ENCODE data around the gene TRPM5. TPM values are rescaled to one million over a fixed set of nuclear protein-coding genes. Genes with fewer than 3 reads are reported as not detected.

Gene TRPM5
- total RNA-seq, 2 experiments from 2014 or later = not detected

- Histone ChIP-seq H3K4me3 (ENCODE audit: low read depth, low read length, poor library complexity, severe bottlenecking) (no peak overlapping the region), H3K4me2 (ENCODE audit: low read length) (no peak overlapping the region), H3K4me1 (ENCODE audit: insufficient read depth, low read length, poor library complexity, severe bottlenecking) (no peaks in the 10 kb centered on the region), H4K20me1 (ENCODE audit: insufficient read depth, low read length) (no peaks in the 10 kb centered on the region), H3K36me3 (ENCODE audit: insufficient read depth, low read length) (no peaks in the 10 kb centered on the region), H3K9me2 (ENCODE audit: insufficient read depth, low read length) (no peaks in the 10 kb centered on the region), H3K79me2 (ENCODE audit: insufficient read depth, low read depth, low read length) (no peaks in the 10 kb centered on the region), H3K27ac (ENCODE audit: low read depth, low read length, poor library complexity, severe bottlenecking) (no peak overlapping the region), H3K9me3 (ENCODE audit: low read length) (peaks cover 15% of the 10 kb centered on the region), H2AFZ (ENCODE audit: low read length) (no peak overlapping the region)
- CTCF ChIA-PET (ENCODE audit: unreplicated experiment) = no interaction called here
- no peak for DNase-seq (ENCODE audit: low spot score)
- POLR2A ChIA-PET = interaction anchor here (0.7 kb wide), 1 partner anchor 8 kb away, joined by 3 read pairs; no protein-coding TSS in a partner anchor
- BruUV-seq (replicated peaks) = no TSS peak
- TF ChIP-seq EZH2phosphoT487 (IDR thresholded peaks at IDR 0.05; ENCODE audit: borderline replicate concordance, low read depth, low read length) (no peak), CTCF (conservative IDR thresholded peaks at IDR 0.05; ENCODE audit: low read length) (no peak)
- intact Hi-C loops (cut with micrococcal nuclease; ENCODE audit: unreplicated experiment) = no loop called here
These were observed 38.4 kb upstream of the TRPM5 start for GRCh38 chr11:2482745-2483144.

GRCh38 chr11:2482204-2482603 lies 37.9 kb upstream of the TRPM5 start:
- intact Hi-C loops (cut with micrococcal nuclease; ENCODE audit: unreplicated experiment) = no loop called here
- no peaks in the 10 kb centered on the region for H4K20me1 ChIP-seq (ENCODE audit: insufficient read depth, low read length)
- no peaks in the 10 kb centered on the region for H3K36me3 ChIP-seq (ENCODE audit: insufficient read depth, low read length)
- ChIA-PET POLR2A (interaction anchor here (0.7 kb wide), 1 partner anchor 9 kb away, joined by 3 read pairs; no protein-coding TSS in a partner anchor), CTCF (ENCODE audit: unreplicated experiment) (no interaction called here)
- no peaks in the 10 kb centered on the region for H3K4me1 ChIP-seq (ENCODE audit: insufficient read depth, low read length, poor library complexity, severe bottlenecking)
- no peak for TF ChIP-seq CTCF (conservative IDR thresholded peaks at IDR 0.05; ENCODE audit: low read length)
- TF ChIP-seq EZH2phosphoT487 (IDR thresholded peaks at IDR 0.05; ENCODE audit: borderline replicate concordance, low read depth, low read length) = no peak
- no peak overlapping the region for H2AFZ ChIP-seq (ENCODE audit: low read length)
- H3K79me2 ChIP-seq (ENCODE audit: insufficient read depth, low read depth, low read length) = no peaks in the 10 kb centered on the region
- H3K9me3 ChIP-seq (ENCODE audit: low read length) = peaks cover 10% of the 10 kb centered on the region; the same call in 1 of the 2 replicates
- no peak overlapping the region for H3K4me2 ChIP-seq (ENCODE audit: low read length)
- no TSS peak for BruUV-seq (replicated peaks)
- H3K4me3 ChIP-seq (ENCODE audit: low read depth, low read length, poor library complexity, severe bottlenecking) = no peak overlapping the region
- DNase-seq (ENCODE audit: low spot score) = no peak
- H3K27ac ChIP-seq (ENCODE audit: low read depth, low read length, poor library complexity, severe bottlenecking) = no peak overlapping the region
- no peaks in the 10 kb centered on the region for H3K9me2 ChIP-seq (ENCODE audit: insufficient read depth, low read length)

GRCh38 chr11:2481253-2481652 lies 36.9 kb upstream of the TRPM5 start:
- no peaks in the 10 kb centered on the region for H3K9me2 ChIP-seq (ENCODE audit: insufficient read depth, low read length)
- H3K4me2 ChIP-seq (ENCODE audit: low read length) = no peak overlapping the region
- ChIA-PET CTCF (ENCODE audit: unreplicated experiment) (no interaction called here), POLR2A (no interaction called here)
- BruUV-seq (replicated peaks) = no TSS peak
- no peak overlapping the region for H2AFZ ChIP-seq (ENCODE audit: low read length)
- H3K4me1 ChIP-seq (ENCODE audit: insufficient read depth, low read length, poor library complexity, severe bottlenecking) = no peaks in the 10 kb centered on the region
- no peaks in the 10 kb centered on the region for H4K20me1 ChIP-seq (ENCODE audit: insufficient read depth, low read length)
- intact Hi-C loops (cut with micrococcal nuclease; ENCODE audit: unreplicated experiment) = no loop called here
- no peak for TF ChIP-seq EZH2phosphoT487 (IDR thresholded peaks at IDR 0.05; ENCODE audit: borderline replicate concordance, low read depth, low read length)
- no peak for TF ChIP-seq CTCF (conservative IDR thresholded peaks at IDR 0.05; ENCODE audit: low read length)
- no peaks in the 10 kb centered on the region for H3K79me2 ChIP-seq (ENCODE audit: insufficient read depth, low read depth, low read length)
- H3K4me3 ChIP-seq (ENCODE audit: low read depth, low read length, poor library complexity, severe bottlenecking) = no peak overlapping the region
- H3K9me3 ChIP-seq (ENCODE audit: low read length) = peaks cover 5% of the 10 kb centered on the region; the same call in 1 of the 2 replicates
- DNase-seq (ENCODE audit: low spot score) = no peak
- H3K27ac ChIP-seq (ENCODE audit: low read depth, low read length, poor library complexity, severe bottlenecking) = no peak overlapping the region
- H3K36me3 ChIP-seq (ENCODE audit: insufficient read depth, low read length) = no peaks in the 10 kb centered on the region

Measured in OCI-LY7 (cell line).